ENCODE results near the gene FAM149B1.

DNA sequence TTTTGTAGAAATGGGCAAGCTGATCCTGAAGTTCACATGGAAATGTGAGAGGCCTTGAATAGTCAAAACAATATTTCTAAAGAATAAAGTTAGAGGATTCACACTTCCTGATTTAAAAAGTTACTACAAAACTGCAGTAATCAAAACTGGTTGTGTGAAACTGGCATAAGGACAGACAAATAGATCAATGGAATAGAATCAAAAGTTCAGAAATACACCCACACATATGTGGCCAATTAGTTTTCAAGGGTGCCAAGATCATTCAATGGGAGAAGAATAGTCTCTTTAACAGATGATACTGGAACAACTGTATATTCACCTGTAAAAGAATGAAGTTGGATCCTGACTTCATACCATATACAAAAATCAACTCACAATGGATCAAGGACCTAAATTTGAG, 51.5 kb downstream of the FAM149B1 start:
- TF ChIP-seq, protein P1, sequence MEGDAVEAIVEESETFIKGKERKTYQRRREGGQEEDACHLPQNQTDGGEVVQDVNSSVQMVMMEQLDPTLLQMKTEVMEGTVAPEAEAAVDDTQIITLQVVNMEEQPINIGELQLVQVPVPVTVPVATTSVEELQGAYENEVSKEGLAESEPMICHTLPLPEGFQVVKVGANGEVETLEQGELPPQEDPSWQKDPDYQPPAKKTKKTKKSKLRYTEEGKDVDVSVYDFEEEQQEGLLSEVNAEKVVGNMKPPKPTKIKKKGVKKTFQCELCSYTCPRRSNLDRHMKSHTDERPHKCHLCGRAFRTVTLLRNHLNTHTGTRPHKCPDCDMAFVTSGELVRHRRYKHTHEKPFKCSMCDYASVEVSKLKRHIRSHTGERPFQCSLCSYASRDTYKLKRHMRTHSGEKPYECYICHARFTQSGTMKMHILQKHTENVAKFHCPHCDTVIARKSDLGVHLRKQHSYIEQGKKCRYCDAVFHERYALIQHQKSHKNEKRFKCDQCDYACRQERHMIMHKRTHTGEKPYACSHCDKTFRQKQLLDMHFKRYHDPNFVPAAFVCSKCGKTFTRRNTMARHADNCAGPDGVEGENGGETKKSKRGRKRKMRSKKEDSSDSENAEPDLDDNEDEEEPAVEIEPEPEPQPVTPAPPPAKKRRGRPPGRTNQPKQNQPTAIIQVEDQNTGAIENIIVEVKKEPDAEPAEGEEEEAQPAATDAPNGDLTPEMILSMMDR (IDR thresholded peaks at IDR 0.05), result no peak
- TF ChIP-seq POLR2AphosphoS5 (IDR thresholded peaks at IDR 0.05) (no peak), POLR2A (IDR thresholded peaks at IDR 0.05) (no peak), EP300 (IDR thresholded peaks at IDR 0.05) (no peak)
